ENCODE results near the gene SSRP1. TPM values are rescaled to one million over a fixed set of nuclear protein-coding genes. Genes with fewer than 3 reads are reported as not detected.
"Not testable (repeated sequence)": the region's sequence is repeated elsewhere in the genome, so short reads cannot be mapped to it uniquely, and the experiment has no call there.

SSRP1 gene
- total RNA-seq, 1 donor from 2014 or later: 85.4 TPM

DNA sequence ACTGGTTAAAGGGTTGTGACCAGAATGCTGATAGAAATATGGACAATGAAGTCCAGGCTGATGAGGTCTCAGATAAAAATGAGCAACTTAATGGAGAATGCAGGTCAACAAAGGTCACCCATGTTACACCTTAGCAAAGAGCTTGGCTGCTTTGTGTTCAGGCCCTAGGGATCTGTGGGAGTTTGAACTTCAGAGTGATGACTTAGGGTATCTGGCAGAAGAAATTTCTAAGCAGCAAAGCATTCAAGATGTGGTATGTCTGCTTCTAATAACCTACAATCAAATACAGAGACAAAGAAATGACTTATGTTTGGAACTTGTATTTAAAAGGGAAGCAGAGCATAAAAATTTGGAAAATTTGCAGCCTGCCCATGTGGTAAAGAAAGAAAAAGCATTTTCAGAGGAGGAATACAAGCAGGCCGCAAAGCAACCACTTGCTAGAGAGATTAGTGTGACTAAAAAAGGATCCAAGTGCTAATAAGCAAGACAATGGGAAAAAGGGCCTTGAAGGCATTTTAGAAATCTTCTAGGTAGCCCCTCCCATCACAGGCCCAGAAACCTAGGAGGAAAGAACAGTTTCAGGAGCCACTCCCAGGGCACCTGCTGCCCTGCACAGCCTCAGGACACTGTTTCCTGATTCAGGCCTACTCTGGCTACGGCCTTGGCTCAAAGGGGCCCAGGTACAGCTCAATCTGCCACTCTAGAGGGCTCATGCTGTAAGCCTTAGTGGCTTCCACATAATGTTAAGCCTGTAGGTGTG lies 52.3 kb downstream of the SSRP1 start:
- no peaks in the 10 kb centered on the region for H3K27me3 ChIP-seq
- H3K4me1 ChIP-seq: peaks cover 10% of the 10 kb centered on the region
- H3K27ac ChIP-seq: no peak overlapping the region
- H3K9me3 ChIP-seq: no peaks in the 10 kb centered on the region
- H3K36me3 ChIP-seq: no peaks in the 10 kb centered on the region
- intact Hi-C loops (cut with DNase I): no loop called here
- TF ChIP-seq POLR2AphosphoS5 (IDR thresholded peaks at IDR 0.05; ENCODE audit: insufficient read depth in 1 of 2, low read depth in 1 of 2) (no peak), CTCF (IDR thresholded peaks at IDR 0.05) (no peak), POLR2A (IDR thresholded peaks at IDR 0.05) (no peak)
- no peak overlapping the region for H3K4me3 ChIP-seq
- DNase-seq (ENCODE audit: extremely low spot score in 2 of 2): no peak

- H3K9me3 ChIP-seq; DNase-seq (ENCODE audit: extremely low spot score in 2 of 2); H3K36me3 ChIP-seq; intact Hi-C loops (cut with DNase I); H3K27me3 ChIP-seq; H3K4me3 ChIP-seq; H3K27ac ChIP-seq: not testable (repeated sequence)
- H3K4me1 ChIP-seq: peaks cover 25% of the 10 kb centered on the region
Observed at GRCh38 chr11:57281546-57281945, 54.1 kb downstream of the SSRP1 start.

GRCh38 chr11:57279116-57279515 lies 56.6 kb downstream of the SSRP1 start:
- H3K27ac ChIP-seq: no peak overlapping the region
- intact Hi-C loops (cut with DNase I): no loop called here

DNA sequence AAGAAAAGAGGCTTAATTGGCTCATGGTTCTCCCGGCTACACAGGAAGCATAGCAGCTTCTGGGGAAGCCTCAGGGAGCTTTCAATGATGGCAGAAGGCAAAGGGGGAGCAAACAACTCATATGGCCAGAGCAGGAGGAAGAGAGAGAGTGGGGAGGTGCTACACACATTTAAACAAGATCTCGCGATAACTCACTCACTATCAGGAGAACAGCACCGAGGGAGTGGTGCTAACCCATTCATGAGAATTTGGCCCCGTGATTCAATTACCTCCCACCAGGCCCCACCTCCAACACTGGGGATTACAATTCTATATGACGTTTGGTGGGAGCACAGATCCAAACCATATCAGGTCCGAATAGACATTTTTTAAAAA lies 57.0 kb downstream of the SSRP1 start:
- Histone ChIP-seq H3K4me1 (peaks cover 25% of the 10 kb centered on the region), H3K27ac (peak overlapping the region; percentile 32), H3K27me3 (no peaks in the 10 kb centered on the region), H3K36me3 (no peaks in the 10 kb centered on the region), H3K4me3 (no peak overlapping the region), H3K9me3 (peaks cover 2% of the 10 kb centered on the region)
- intact Hi-C loops (cut with DNase I): no loop called here
- TF ChIP-seq POLR2AphosphoS5 (IDR thresholded peaks at IDR 0.05; ENCODE audit: insufficient read depth in 1 of 2, low read depth in 1 of 2) (no peak), CTCF (IDR thresholded peaks at IDR 0.05) (no peak), POLR2A (IDR thresholded peaks at IDR 0.05) (no peak)
- no peak for DNase-seq (ENCODE audit: extremely low spot score in 2 of 2)

More at GRCh38 chr11:57279116-57279515, 56.6 kb downstream of the SSRP1 start:
- no peak overlapping the region for H3K4me3 ChIP-seq
- no peak for DNase-seq (ENCODE audit: extremely low spot score in 2 of 2)
- peaks cover 25% of the 10 kb centered on the region for H3K4me1 ChIP-seq
- no peaks in the 10 kb centered on the region for H3K9me3 ChIP-seq
- TF ChIP-seq CTCF (IDR thresholded peaks at IDR 0.05): no peak
- TF ChIP-seq POLR2AphosphoS5 (IDR thresholded peaks at IDR 0.05; ENCODE audit: insufficient read depth in 1 of 2, low read depth in 1 of 2): no peak
- TF ChIP-seq POLR2A (IDR thresholded peaks at IDR 0.05): no peak
- no peaks in the 10 kb centered on the region for H3K36me3 ChIP-seq
- no peaks in the 10 kb centered on the region for H3K27me3 ChIP-seq

GRCh38 chr11:57277845-57278720 lies 57.6 kb downstream of the SSRP1 start:
- no peaks in the 10 kb centered on the region for H3K36me3 ChIP-seq
- H3K4me3 ChIP-seq: no peak overlapping the region
- DNase-seq (ENCODE audit: extremely low spot score in 2 of 2): peak in 1 of 2 donors; percentile 89
- no peaks in the 10 kb centered on the region for H3K27me3 ChIP-seq
- TF ChIP-seq CTCF (IDR thresholded peaks at IDR 0.05) (peak; percentile 42 to 79 (median 71)), POLR2AphosphoS5 (IDR thresholded peaks at IDR 0.05; ENCODE audit: insufficient read depth in 1 of 2, low read depth in 1 of 2) (peak in 1 of 2 donors; percentile 46), POLR2A (IDR thresholded peaks at IDR 0.05) (no peak)
- intact Hi-C loops (cut with DNase I): no loop called here
- peaks cover 7% of the 10 kb centered on the region for H3K9me3 ChIP-seq
- peaks cover 25% of the 10 kb centered on the region for H3K4me1 ChIP-seq
- H3K27ac ChIP-seq: peak overlapping the region; percentile 32
